A673 (cell line): Measurements from ENCODE around the gene NME3. TPM values are rescaled to one million over a fixed set of nuclear protein-coding genes. Genes with fewer than 3 reads are reported as not detected.

Experiments used
- Bru-seq: library from RNA; stranded (reverse); fragments of 400-500 nt; gene quantifications from one replicate; lab custom pipeline; 2021; lab: Mats Ljungman, UMichigan
- BruChase-seq, 2 experiments: library from RNA; stranded (reverse); fragments of 400-500 nt; gene quantifications; one replicate each; lab custom pipeline; 2021; lab: Mats Ljungman, UMichigan
- BruUV-seq: library from RNA; stranded (reverse); fragments of 400-500 nt; replicated peaks from 2 replicates; lab custom pipeline; 2021; lab: Mats Ljungman, UMichigan
- CTCF ChIA-PET: fragments of 300-600 bp; sonication (Branson Sonifier 250); formaldehyde crosslinking; loops from one replicate; lab custom pipeline; 2022; ENCODE audit warnings: antibody characterized with exemption; lab: Charles Lee
- POLR2A ChIA-PET: fragments of 300-600 bp; sonication (Branson Sonifier 250); formaldehyde crosslinking; loops from one replicate; lab custom pipeline; 2022; ENCODE audit warnings: antibody characterized with exemption; ENCODE audit not compliant: low non-redundant PET; lab: Charles Lee
- DNase-seq: peaks from one replicate; pipeline ENCODE4 v3.0.0-alpha.2; 2015; ENCODE audit warnings: low spot score
- H3K27ac ChIP-seq: fragments of 200-600 bp; sonication (generic); 2 replicates; pipeline ENCODE4 v1.5.1; 2016; ENCODE audit warnings: mixed run types, low read depth, mild to moderate bottlenecking, mixed read lengths, antibody characterized with exemption, low read length; ENCODE audit not compliant: poor library complexity, severe bottlenecking
- H3K27me3 ChIP-seq: fragments of 200-600 bp; sonication (generic); replicated peaks from 2 replicates; pipeline ENCODE4 v1.6.1; 2017; ENCODE audit warnings: mixed run types, low read depth, mild to moderate bottlenecking, mixed read lengths, antibody characterized with exemption, low read length; ENCODE audit not compliant: insufficient read depth, poor library complexity
- H3K36me3 ChIP-seq: fragments of 200-600 bp; sonication (generic); 2 replicates; pipeline ENCODE4 v1.6.1; 2016; ENCODE audit warnings: mixed run types, mild to moderate bottlenecking, mixed read lengths, antibody characterized with exemption, low read length; ENCODE audit not compliant: insufficient read depth, poor library complexity, severe bottlenecking
- H3K4me1 ChIP-seq: fragments of 200-600 bp; sonication (generic); 2 replicates; pipeline ENCODE4 v1.6.1; 2017; ENCODE audit warnings: mixed run types, mild to moderate bottlenecking, mixed read lengths, antibody characterized with exemption, low read length; ENCODE audit not compliant: insufficient read depth, poor library complexity, severe bottlenecking
- H3K4me3 ChIP-seq: fragments of 200-600 bp; sonication (generic); 2 replicates; pipeline ENCODE4 v1.5.1; 2016; ENCODE audit warnings: low read depth, mixed run types, mild to moderate bottlenecking, mixed read lengths, low read length; ENCODE audit not compliant: poor library complexity, severe bottlenecking
- H3K9me3 ChIP-seq: fragments of 200-600 bp; sonication (generic); 2 replicates; pipeline ENCODE4 v1.6.1; 2016; ENCODE audit warnings: mixed run types, low read depth, mild to moderate bottlenecking, mixed read lengths, antibody characterized with exemption, low read length; ENCODE audit not compliant: poor library complexity, severe bottlenecking
- CTCF ChIP-seq: fragments of 300-800, 200-600 bp; sonication (generic); conservative IDR thresholded peaks from 2 replicates; pipeline ENCODE4 v1.5.1; 2017; ENCODE audit warnings: low read depth, mild to moderate bottlenecking, antibody characterized with exemption, low read length, moderate library complexity, mixed read lengths
- EZH2 ChIP-seq: fragments of 200-600 bp; sonication (generic); IDR thresholded peaks from 2 replicates; pipeline ENCODE4 v1.6.1; 2017; ENCODE audit warnings: borderline replicate concordance, low read depth, mild to moderate bottlenecking, mixed read lengths, antibody characterized with exemption, low read length; ENCODE audit not compliant: poor library complexity, severe bottlenecking
- intact Hi-C: fragments of 100-400 bp; cut with micrococcal nuclease; formaldehyde crosslinking; loops from one replicate; pipeline ENCODE4 v1.10.0; 2022; ENCODE audit not compliant: unreplicated experiment
- long read RNA-seq: library from polyadenylated mRNA; stranded (forward); transcript quantifications from one replicate; pipeline ENCODE4 v2.0.0, GENCODE V29; 2022
- total RNA-seq: library from RNA; stranded (reverse); gene quantifications from 2 replicates; pipeline ENCODE4 v1.2.3, GENCODE V29; 2021

NME3 gene
- total RNA-seq (35.3 and 40.8 TPM in 2 replicates), Bru-seq, nascent RNA (percentile 54 among the genes with signal in this experiment), BruChase-seq, experiment 1, labeled RNA remaining after a 2-hour chase (percentile 59 among the genes with signal in this experiment), BruChase-seq, experiment 2, labeled RNA remaining after a 6-hour chase (percentile 65 among the genes with signal in this experiment)
- long read RNA-seq, transcript NME3-201 (5 exons, 1,069 nt) = major isoform, 16 of 28 reads
- long read RNA-seq, partial matches to known transcripts = 0 of 28 reads
- long read RNA-seq, other reads (novel, unspliced or antisense) = 3 of 28 reads

- no peaks in the 10 kb centered on the region for H3K27me3 ChIP-seq
- CTCF ChIA-PET = interaction anchor here (0.6 kb wide), 1 partner anchor 42 kb away, joined by 3 read pairs; no protein-coding TSS in a partner anchor
- TF ChIP-seq EZH2 (no peak), CTCF (no peak)
- H3K36me3 ChIP-seq = peaks cover 15% of the 10 kb centered on the region
- BruUV-seq = no TSS peak
- intact Hi-C loops = loop anchor here (10.0 kb wide), 1 partner anchor 53 kb away; the partner anchor contains the start of genes FAHD1 and HAGH
- peak within 1 kb of the TSS; percentile 63 for H3K4me3 ChIP-seq
- H3K9me3 ChIP-seq = no peaks in the 10 kb centered on the region
- POLR2A ChIA-PET = interaction anchor here (0.8 kb wide), 1 partner anchor 11 kb away, joined by 9 read pairs; the partner anchor contains the start of gene NUBP2
- peaks cover 4% of the 10 kb centered on the region for H3K4me1 ChIP-seq
- H3K27ac ChIP-seq = peak within 1 kb of the TSS; percentile 98
- peak; percentile 71 for DNase-seq
These were observed at the start of gene NME3 for GRCh38 chr16:1771188-1771863. TSS of gene NME3 (minus strand) at chr16:1771543. CDS start at chr16:1771534, 9 bp downstream.

GRCh38 chr16:1820946-1821290 lies 49.6 kb upstream of the NME3 start:
- no peak for DNase-seq
- no TSS peak for BruUV-seq
- POLR2A ChIA-PET = no interaction called here
- H3K9me3 ChIP-seq = no peaks in the 10 kb centered on the region
- no peak overlapping the region for H3K4me3 ChIP-seq
- no peaks in the 10 kb centered on the region for H3K27me3 ChIP-seq
- H3K4me1 ChIP-seq = no peaks in the 10 kb centered on the region
- no peak overlapping the region for H3K27ac ChIP-seq
- CTCF ChIA-PET = no interaction called here
- H3K36me3 ChIP-seq = no peaks in the 10 kb centered on the region
- intact Hi-C loops = loop anchor here (10.0 kb wide), 1 partner anchor 46 kb away; the partner anchor contains the start of genes EME2, MRPS34 and NME3
- TF ChIP-seq CTCF (no peak), EZH2 (no peak)

GRCh38 chr16:1820096-1820945 lies 49.0 kb upstream of the NME3 start:
- DNase-seq = no peak
- Histone ChIP-seq H3K4me1 (no peaks in the 10 kb centered on the region), H3K27ac (no peak overlapping the region), H3K4me3 (no peak overlapping the region), H3K36me3 (no peaks in the 10 kb centered on the region), H3K27me3 (no peaks in the 10 kb centered on the region), H3K9me3 (no peaks in the 10 kb centered on the region)
- ChIA-PET CTCF (interaction anchor here (0.6 kb wide), 1 partner anchor 378 kb away, joined by 3 read pairs; no protein-coding TSS in a partner anchor), POLR2A (no interaction called here)
- intact Hi-C loops = loop anchor here (10.0 kb wide), 1 partner anchor 46 kb away; the partner anchor contains the start of genes EME2, MRPS34 and NME3
- TF ChIP-seq EZH2 (no peak), CTCF (no peak)
- BruUV-seq = no TSS peak
